ENCODE measurements around the gene GNA12. TPM values are rescaled to one million over a fixed set of nuclear protein-coding genes. Genes with fewer than 3 reads are reported as not detected.
"Not testable (repeated sequence)": the region's sequence is repeated elsewhere in the genome, so short reads cannot be mapped to it uniquely, and the experiment has no call there.

Gene GNA12
- total RNA-seq, 2 experiments from 2014 or later, result 16.3 to 17.4 TPM

- CTCF ChIA-PET, result interaction anchor here (1.6 kb wide), 1 partner anchor 35 kb away, joined by 4 read pairs; no protein-coding TSS in a partner anchor
- no peaks in the 10 kb centered on the region for H3K36me3 Mint-ChIP-seq (ENCODE audit: low read depth)
- H3K27me3 Mint-ChIP-seq, result peaks cover 9% of the 10 kb centered on the region
- no peak overlapping the region for H3K27ac Mint-ChIP-seq
- POLR2A ChIA-PET, result no interaction called here
- H3K4me3 Mint-ChIP-seq, result no peak overlapping the region
- peaks cover 14% of the 10 kb centered on the region for H3K4me1 Mint-ChIP-seq
- DNase-seq, result no peak
- no peaks in the 10 kb centered on the region for H3K9me3 Mint-ChIP-seq
Measured at GRCh38 chr7:2705371-2706096, 138.6 kb downstream of the GNA12 start.

- peaks cover 9% of the 10 kb centered on the region for H3K27me3 Mint-ChIP-seq
- H3K4me3 Mint-ChIP-seq, result no peak overlapping the region
- peaks cover 27% of the 10 kb centered on the region for H3K4me1 Mint-ChIP-seq
- no peaks in the 10 kb centered on the region for H3K9me3 Mint-ChIP-seq
- no peaks in the 10 kb centered on the region for H3K36me3 Mint-ChIP-seq (ENCODE audit: low read depth)
- no peak for DNase-seq
- CTCF ChIA-PET, result interaction anchor here (0.9 to 1.2 kb wide), 2 partner anchors 32 to 143 kb away, joined by 3 to 4 read pairs; no protein-coding TSS in a partner anchor
- POLR2A ChIA-PET, result interaction anchor here (0.7 kb wide), 1 partner anchor 8 kb away, joined by 3 read pairs; no protein-coding TSS in a partner anchor
- no peak overlapping the region for H3K27ac Mint-ChIP-seq
Measured at GRCh38 chr7:2702594-2702957, 141.5 kb downstream of the GNA12 start.

- H3K9me3 Mint-ChIP-seq, result no peaks in the 10 kb centered on the region
- no peak overlapping the region for H3K4me3 Mint-ChIP-seq
- POLR2A ChIA-PET, result interaction anchor here (0.7 kb wide), 1 partner anchor 9 kb away, joined by 3 read pairs; no protein-coding TSS in a partner anchor
- H3K4me1 Mint-ChIP-seq, result peaks cover 30% of the 10 kb centered on the region
- H3K27ac Mint-ChIP-seq, result no peak overlapping the region
- CTCF ChIA-PET, result interaction anchor here (0.9 to 5.4 kb wide), 4 partner anchors 7 to 142 kb away, joined by 3 to 98 read pairs (median 13); no protein-coding TSS in a partner anchor
- no peaks in the 10 kb centered on the region for H3K36me3 Mint-ChIP-seq (ENCODE audit: low read depth)
- DNase-seq, result no peak
- peaks cover 9% of the 10 kb centered on the region for H3K27me3 Mint-ChIP-seq
Measured at GRCh38 chr7:2701832-2702593, 142.1 kb downstream of the GNA12 start.

GRCh38 chr7:2701424-2701823, 142.7 kb downstream of the GNA12 start:
- peaks cover 30% of the 10 kb centered on the region for H3K4me1 Mint-ChIP-seq
- DNase-seq, result no peak
- H3K9me3 Mint-ChIP-seq, result no peaks in the 10 kb centered on the region
- H3K27me3 Mint-ChIP-seq, result peaks cover 9% of the 10 kb centered on the region
- H3K27ac Mint-ChIP-seq, result no peak overlapping the region
- no peak overlapping the region for H3K4me3 Mint-ChIP-seq
- POLR2A ChIA-PET, result interaction anchor here (3.6 kb wide), 1 partner anchor 8 kb away, joined by 62 read pairs; no protein-coding TSS in a partner anchor
- H3K36me3 Mint-ChIP-seq (ENCODE audit: low read depth), result no peaks in the 10 kb centered on the region
- CTCF ChIA-PET, result interaction anchor here (1.2 to 5.4 kb wide), 3 partner anchors 8 to 30 kb away, joined by 3 to 98 read pairs (median 22); no protein-coding TSS in a partner anchor

- Mint-ChIP-seq H3K4me3 (no peak overlapping the region), H3K27me3 (peaks cover 9% of the 10 kb centered on the region), H3K4me1 (peaks cover 30% of the 10 kb centered on the region), H3K36me3 (ENCODE audit: low read depth) (no peaks in the 10 kb centered on the region), H3K27ac (no peak overlapping the region), H3K9me3 (no peaks in the 10 kb centered on the region)
- POLR2A ChIA-PET, result interaction anchor here (1.9 to 3.6 kb wide), 3 partner anchors 9 to 29 kb away, joined by 5 to 62 read pairs (median 8); no protein-coding TSS in a partner anchor
- CTCF ChIA-PET, result interaction anchor here (1.2 to 5.4 kb wide), 4 partner anchors 9 to 29 kb away, joined by 3 to 98 read pairs (median 16); no protein-coding TSS in a partner anchor
- no peak for DNase-seq
Measured at GRCh38 chr7:2700141-2700850, 143.8 kb downstream of the GNA12 start.

GRCh38 chr7:2699289-2699620, 144.9 kb downstream of the GNA12 start:
- H3K9me3 Mint-ChIP-seq, result no peaks in the 10 kb centered on the region
- H3K27me3 Mint-ChIP-seq, result peaks cover 9% of the 10 kb centered on the region
- peak overlapping the region; percentile 75 for H3K27ac Mint-ChIP-seq
- ChIA-PET CTCF (interaction anchor here (0.6 to 5.4 kb wide), 14 partner anchors 10 to 248 kb away, joined by 3 to 98 read pairs (median 4); no protein-coding TSS in a partner anchor), POLR2A (interaction anchor here (0.6 to 3.6 kb wide), 13 partner anchors 9 to 296 kb away, joined by 3 to 62 read pairs (median 4); partner anchors contain the start of gene CHST12)
- H3K36me3 Mint-ChIP-seq (ENCODE audit: low read depth), result no peaks in the 10 kb centered on the region
- no peak for DNase-seq
- H3K4me3 Mint-ChIP-seq, result peak overlapping the region; percentile 50
- H3K4me1 Mint-ChIP-seq, result peaks cover 30% of the 10 kb centered on the region

GRCh38 chr7:2698581-2699288, 145.4 kb downstream of the GNA12 start:
- Mint-ChIP-seq H3K9me3 (no peaks in the 10 kb centered on the region), H3K27ac (peak overlapping the region; percentile 75), H3K36me3 (ENCODE audit: low read depth) (no peaks in the 10 kb centered on the region), H3K4me3 (peak overlapping the region; percentile 50), H3K4me1 (peaks cover 30% of the 10 kb centered on the region), H3K27me3 (peaks cover 9% of the 10 kb centered on the region)
- peak; percentile 84 for DNase-seq
- CTCF ChIA-PET, result interaction anchor here (0.6 to 5.4 kb wide), 14 partner anchors 9 to 248 kb away, joined by 3 to 98 read pairs (median 4); no protein-coding TSS in a partner anchor
- POLR2A ChIA-PET, result interaction anchor here (0.6 to 3.6 kb wide), 13 partner anchors 9 to 295 kb away, joined by 3 to 62 read pairs (median 4); partner anchors contain the start of gene CHST12

GRCh38 chr7:2694122-2694436, 150.0 kb downstream of the GNA12 start:
- CTCF ChIA-PET, result interaction anchor here (2.7 kb wide), 1 partner anchor 16 kb away, joined by 7 read pairs; no protein-coding TSS in a partner anchor
- POLR2A ChIA-PET, result interaction anchor here (1.4 kb wide), 1 partner anchor 16 kb away, joined by 4 read pairs; no protein-coding TSS in a partner anchor
- not testable (repeated sequence) for H3K36me3 Mint-ChIP-seq (ENCODE audit: low read depth); DNase-seq; H3K9me3 Mint-ChIP-seq; H3K27ac Mint-ChIP-seq; H3K4me3 Mint-ChIP-seq
- Mint-ChIP-seq H3K4me1 (peaks cover 25% of the 10 kb centered on the region), H3K27me3 (peaks cover 22% of the 10 kb centered on the region)

GRCh38 chr7:2693420-2694121, 150.5 kb downstream of the GNA12 start:
- H3K9me3 Mint-ChIP-seq; POLR2A ChIA-PET; H3K27ac Mint-ChIP-seq; H3K36me3 Mint-ChIP-seq (ENCODE audit: low read depth); DNase-seq; H3K4me3 Mint-ChIP-seq: not testable (repeated sequence)
- CTCF ChIA-PET, result interaction anchor here (2.7 kb wide), 1 partner anchor 17 kb away, joined by 7 read pairs; no protein-coding TSS in a partner anchor
- Mint-ChIP-seq H3K27me3 (peaks cover 27% of the 10 kb centered on the region), H3K4me1 (peaks cover 25% of the 10 kb centered on the region)

GRCh38 chr7:2692543-2692942, 151.6 kb downstream of the GNA12 start:
- Mint-ChIP-seq H3K4me1 (peaks cover 19% of the 10 kb centered on the region), H3K4me3 (no peak overlapping the region), H3K36me3 (ENCODE audit: low read depth) (no peaks in the 10 kb centered on the region), H3K9me3 (no peaks in the 10 kb centered on the region), H3K27ac (no peak overlapping the region), H3K27me3 (peaks cover 31% of the 10 kb centered on the region)
- ChIA-PET CTCF (interaction anchor here (1.3 kb wide), 1 partner anchor 17 kb away, joined by 8 read pairs; no protein-coding TSS in a partner anchor), POLR2A (no interaction called here)
- DNase-seq, result no peak

- CTCF ChIA-PET, result interaction anchor here (1.3 kb wide), 1 partner anchor 18 kb away, joined by 8 read pairs; no protein-coding TSS in a partner anchor
- peaks cover 36% of the 10 kb centered on the region for H3K27me3 Mint-ChIP-seq
Measured at GRCh38 chr7:2691932-2692439, 152.1 kb downstream of the GNA12 start.

More at GRCh38 chr7:2691932-2692439, 152.1 kb downstream of the GNA12 start:
- H3K9me3 Mint-ChIP-seq; H3K4me3 Mint-ChIP-seq; H3K27ac Mint-ChIP-seq; DNase-seq; POLR2A ChIA-PET; H3K36me3 Mint-ChIP-seq (ENCODE audit: low read depth): not testable (repeated sequence)
- H3K4me1 Mint-ChIP-seq, result peaks cover 16% of the 10 kb centered on the region

Measured in activated CD4-positive, alpha-beta memory T cell treated with anti-CD3 and anti-CD28 coated beads, Interleukin-2, amount 10 ng/mL, durations not matched to agents 7 days and 5 days (primary cell).